HTR-8/SVneo (cell line): Measurements from ENCODE around the gene CDH6.
"Not testable (repeated sequence)": the region's sequence is repeated elsewhere in the genome, so short reads cannot be mapped to it uniquely, and the experiment has no call there.

Source experiments
- DNase-seq: peaks from one replicate; pipeline ENCODE4 v3.0.0; 2011; ENCODE audit warnings: low spot score, mixed read lengths; ENCODE audit not compliant: insufficient read length
- FAIRE-seq: peaks from 2 replicates; lab custom pipeline; 2011; peaks lifted over from hg19 to GRCh38; lab: Jason Lieb, UNC

The CDH6 gene

GRCh38 chr5:31361704-31362528, 168.4 kb downstream of the CDH6 start:
- not testable (repeated sequence) for DNase-seq

GRCh38 chr5:31362529-31362900, 169.0 kb downstream of the CDH6 start:
- no peak for FAIRE-seq
- DNase-seq: no peak

More at GRCh38 chr5:31361704-31362528, 168.4 kb downstream of the CDH6 start:
- peak; percentile 20 for FAIRE-seq

- no peak for FAIRE-seq
- DNase-seq: no peak
Measured at GRCh38 chr5:31362931-31363568, 169.6 kb downstream of the CDH6 start.

DNA sequence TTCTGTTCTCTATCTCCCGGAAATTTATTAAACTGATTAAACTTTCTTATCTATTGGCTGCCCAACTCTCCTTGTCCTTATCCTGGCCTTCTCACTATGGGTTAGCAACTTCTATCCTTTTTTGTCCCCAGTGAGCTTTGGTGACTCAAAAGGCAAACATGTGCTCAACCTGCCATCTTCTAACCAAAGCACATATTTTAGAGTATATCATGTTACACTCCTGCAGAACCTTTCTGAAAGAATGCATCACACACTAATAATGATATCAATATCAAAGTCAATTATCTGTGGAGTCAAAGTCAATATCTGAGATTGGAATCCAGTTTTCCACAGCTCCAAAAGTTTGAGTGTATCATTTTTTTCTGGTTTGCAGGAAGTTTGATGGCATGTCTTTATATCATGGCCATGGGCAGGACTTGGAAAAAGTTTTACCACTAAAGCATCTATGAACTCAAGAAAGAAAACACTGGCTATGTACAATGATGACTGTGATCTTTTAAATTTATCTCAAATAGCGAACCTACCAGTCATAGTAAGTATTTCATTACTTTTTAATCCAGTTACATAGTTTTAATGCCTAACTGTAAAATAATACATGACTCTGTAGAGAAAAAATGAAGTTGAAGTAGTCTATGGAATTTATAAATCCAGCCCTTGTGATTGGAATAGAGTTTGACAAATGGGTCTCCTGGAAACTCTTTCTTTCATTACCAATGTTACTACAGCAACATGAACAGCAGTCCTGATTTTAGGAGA, 171.6 kb downstream of the CDH6 start:
- DNase-seq (no peak), FAIRE-seq (peak; percentile 82)

- no peak for DNase-seq
- FAIRE-seq: no peak
Measured at GRCh38 chr5:31365776-31366175, 172.3 kb downstream of the CDH6 start.

DNA sequence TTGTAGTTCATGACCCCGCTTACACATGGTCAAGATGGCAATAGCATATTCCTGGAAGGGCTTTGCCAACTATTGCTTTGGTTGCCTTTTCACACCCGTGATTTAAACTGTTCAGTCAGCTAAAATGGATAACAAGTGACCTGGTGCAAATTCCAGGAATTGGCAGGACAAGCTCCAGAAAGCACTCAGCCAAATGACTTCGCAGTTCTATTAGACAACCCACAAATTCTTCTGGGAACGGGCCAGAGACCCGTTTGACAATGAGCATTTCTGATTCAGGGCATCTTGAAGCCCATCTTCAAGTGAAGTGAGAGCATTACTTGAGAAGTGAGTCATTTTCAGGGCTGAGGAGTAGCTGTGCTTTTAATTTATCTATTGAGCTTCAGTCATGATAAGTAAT, 173.5 kb downstream of the CDH6 start:
- DNase-seq: no peak
- peak; percentile 88 for FAIRE-seq

GRCh38 chr5:31372124-31372523, 178.6 kb downstream of the CDH6 start:
- no peak for DNase-seq
- FAIRE-seq: no peak

DNA sequence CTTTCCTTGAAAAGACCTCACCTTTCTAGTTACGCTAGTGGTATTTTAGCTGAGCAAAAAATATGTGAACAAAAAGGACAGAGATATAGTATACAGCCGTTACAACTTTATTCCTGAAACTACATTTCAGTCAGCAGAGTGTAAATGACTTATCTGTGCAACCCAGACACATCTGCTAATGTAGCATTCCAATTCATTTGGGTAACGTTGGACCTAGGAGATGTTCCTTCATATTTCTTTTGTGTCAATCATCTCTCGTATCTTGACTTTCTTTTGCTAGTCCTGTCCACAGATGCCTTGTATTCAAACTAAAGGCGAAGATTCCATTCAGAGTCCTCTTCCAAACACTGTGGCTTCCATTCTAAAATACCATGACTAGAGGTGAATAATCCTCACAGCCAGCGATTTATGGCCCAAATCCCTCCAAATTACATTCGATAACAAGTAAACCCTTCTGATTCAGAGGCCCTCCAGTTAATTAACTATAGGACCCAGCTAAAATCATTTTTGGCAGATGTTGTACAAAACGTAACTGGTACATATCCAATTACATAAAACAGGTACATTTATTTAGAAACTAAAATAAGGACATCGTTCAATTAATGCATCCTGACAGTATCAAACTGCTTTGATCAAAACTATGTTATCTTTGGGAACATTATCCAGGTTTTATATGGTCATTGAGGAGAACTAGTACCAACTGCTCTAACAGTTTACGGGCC, 182.7 kb downstream of the CDH6 start:
- FAIRE-seq: no peak
- no peak for DNase-seq

DNA sequence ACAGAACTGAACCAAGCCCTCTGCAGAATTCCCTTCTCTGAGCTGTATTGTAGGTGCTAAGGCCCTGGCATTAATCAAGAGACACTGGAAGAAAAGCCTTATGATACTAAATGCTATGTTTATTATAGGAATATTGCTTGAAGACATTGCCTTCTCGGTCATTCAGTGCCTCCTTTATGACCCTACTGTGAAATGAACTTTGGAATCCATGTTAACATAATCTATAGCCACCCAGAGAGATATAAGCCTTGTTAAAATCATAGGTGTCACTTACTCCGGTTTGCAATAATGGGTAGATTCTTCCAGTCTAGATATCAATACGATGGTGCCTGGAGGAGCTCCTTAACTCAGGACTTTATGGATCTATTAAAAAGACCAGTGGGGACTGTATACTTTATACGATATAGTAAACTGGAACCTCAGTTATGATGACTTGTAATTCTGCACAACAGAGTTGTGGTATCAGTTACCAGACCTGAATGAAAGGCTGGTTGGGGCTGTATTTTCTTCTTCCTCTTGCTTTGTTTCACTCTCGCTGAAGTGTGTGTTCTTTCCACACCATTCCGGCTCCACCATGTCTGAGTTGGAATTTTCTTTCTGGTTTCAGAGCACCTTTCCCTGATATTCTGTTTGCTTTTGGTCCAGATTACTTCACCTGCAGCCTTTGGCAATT, 183.9 kb downstream of the CDH6 start:
- DNase-seq (no peak), FAIRE-seq (peak; percentile 13)

GRCh38 chr5:31378136-31378535, 184.7 kb downstream of the CDH6 start:
- FAIRE-seq (no peak), DNase-seq (no peak)
